SK-MEL-5 (cell line): ENCODE data around the gene TNRC6B. TPM values are rescaled to one million over a fixed set of nuclear protein-coding genes. Genes with fewer than 3 reads are reported as not detected.

Experiments
- DNase-seq: peaks from one replicate; pipeline ENCODE4 v3.0.0-alpha.2; 2016; ENCODE audit warnings: low read depth, low spot score
- in situ Hi-C: cut with HindIII; loops from 2 replicates; pipeline ENCODE4 v1.10.0; 2016; ENCODE audit warnings: low sequenced_read_pairs, high pct_unique_total_duplicates, low pct_unique_long_range_greater_than_20kb
- total RNA-seq: library from RNA; depleted of rRNA; stranded (reverse); fragments of >200 nt; shearing (Covaris generic); gene quantifications from 2 replicates; pipeline ENCODE4 v1.2.3, GENCODE V29; 2014

The TNRC6B gene
- total RNA-seq, 1 experiment from 2014 or later = 27.9 TPM

DNA sequence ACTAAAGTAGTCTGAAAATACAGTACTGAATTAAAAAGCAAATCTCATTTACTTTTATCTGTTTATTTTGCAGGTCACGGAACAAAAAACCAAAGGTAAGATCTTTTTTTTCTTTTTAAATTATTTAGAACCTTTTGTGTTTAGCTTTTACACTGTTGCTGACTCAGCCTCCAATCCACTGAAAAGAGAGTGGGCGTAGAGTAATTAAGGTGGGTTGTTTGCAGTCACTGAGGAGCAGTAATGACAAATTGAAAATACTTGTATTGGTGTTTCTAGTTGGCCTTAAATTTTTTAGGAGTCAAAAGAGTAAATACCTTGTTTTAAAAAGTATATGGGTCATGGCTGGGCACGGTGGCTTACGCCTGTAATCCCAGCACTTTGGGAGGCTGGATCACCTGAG is 73.4 kb downstream of the TNRC6B start:
- no peak for DNase-seq
- in situ Hi-C loops = no loop called here

- in situ Hi-C loops = no loop called here
- DNase-seq = no peak
Measured at GRCh38 chr22:40252146-40252545, 74.4 kb downstream of the TNRC6B start.

DNA sequence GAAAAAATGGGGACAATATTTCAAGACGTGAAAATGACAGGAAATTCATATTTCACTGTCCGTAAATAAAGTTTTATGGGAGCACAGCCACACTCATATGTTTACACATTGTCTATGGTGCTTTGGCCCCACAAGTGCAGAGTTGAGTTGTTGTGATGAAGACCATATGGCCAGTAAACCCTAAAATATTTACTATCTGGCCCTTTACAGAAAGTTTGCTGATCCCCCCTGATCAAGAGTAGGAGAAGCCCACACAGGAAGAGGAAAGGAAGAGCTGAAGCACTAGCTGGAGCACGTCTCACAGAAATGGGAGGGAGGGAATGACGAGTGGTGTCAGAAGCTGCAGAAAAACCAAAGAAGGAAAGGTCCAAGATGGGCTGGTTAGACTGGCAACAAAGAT is 78.8 kb downstream of the TNRC6B start:
- in situ Hi-C loops = no loop called here
- DNase-seq = no peak

- in situ Hi-C loops = no loop called here
- no peak for DNase-seq
Measured at GRCh38 chr22:40258017-40258416, 80.3 kb downstream of the TNRC6B start.

GRCh38 chr22:40258501-40258915 is 80.8 kb downstream of the TNRC6B start:
- in situ Hi-C loops = no loop called here
- DNase-seq = no peak

GRCh38 chr22:40261783-40262182 is 84.1 kb downstream of the TNRC6B start:
- no peak for DNase-seq
- in situ Hi-C loops = no loop called here

DNA sequence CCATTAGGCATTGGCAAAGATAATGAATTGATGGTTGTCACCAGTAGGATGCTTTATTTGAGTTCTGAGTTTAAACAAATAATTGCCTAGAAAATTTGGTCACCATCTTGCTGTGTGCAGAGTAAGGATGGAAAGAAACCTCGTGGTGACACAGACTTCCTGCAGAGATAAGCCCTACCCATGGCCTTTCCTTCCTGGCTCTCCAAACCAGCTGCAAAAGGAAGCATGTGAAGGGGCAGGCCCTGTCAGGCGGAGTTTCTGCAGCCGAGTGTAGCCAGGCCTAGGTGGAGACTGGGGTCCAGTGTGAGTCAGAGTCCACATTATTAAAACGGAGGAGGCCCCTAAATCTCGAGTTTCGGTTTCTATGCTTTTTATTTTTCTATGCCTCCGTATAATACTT is 85.5 kb downstream of the TNRC6B start:
- in situ Hi-C loops = no loop called here
- DNase-seq = no peak

DNA sequence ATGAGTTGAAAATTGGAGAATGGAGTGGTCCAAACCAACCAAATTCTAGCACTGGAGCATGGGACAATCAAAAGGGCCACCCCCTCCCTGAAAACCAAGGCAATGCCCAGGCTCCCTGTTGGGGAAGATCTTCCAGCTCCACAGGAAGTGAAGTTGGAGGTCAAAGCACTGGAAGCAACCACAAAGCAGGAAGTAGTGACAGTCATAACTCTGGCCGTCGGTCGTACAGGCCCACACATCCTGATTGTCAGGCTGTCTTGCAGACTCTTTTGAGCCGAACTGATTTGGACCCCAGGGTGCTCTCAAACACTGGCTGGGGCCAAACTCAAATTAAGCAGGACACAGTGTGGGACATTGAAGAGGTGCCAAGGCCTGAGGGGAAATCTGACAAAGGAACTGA is 88.1 kb downstream of the TNRC6B start:
- in situ Hi-C loops = no loop called here

GRCh38 chr22:40270031-40270430 is 92.3 kb downstream of the TNRC6B start:
- DNase-seq = no peak
- in situ Hi-C loops = no loop called here

More for the DNA sequence above, 88.1 kb downstream of the TNRC6B start:
- DNase-seq = no peak

GRCh38 chr22:40270748-40271373 is 93.1 kb downstream of the TNRC6B start:
- no peak for DNase-seq
- in situ Hi-C loops = no loop called here

GRCh38 chr22:40271440-40271839 is 93.7 kb downstream of the TNRC6B start:
- in situ Hi-C loops = no loop called here

DNA sequence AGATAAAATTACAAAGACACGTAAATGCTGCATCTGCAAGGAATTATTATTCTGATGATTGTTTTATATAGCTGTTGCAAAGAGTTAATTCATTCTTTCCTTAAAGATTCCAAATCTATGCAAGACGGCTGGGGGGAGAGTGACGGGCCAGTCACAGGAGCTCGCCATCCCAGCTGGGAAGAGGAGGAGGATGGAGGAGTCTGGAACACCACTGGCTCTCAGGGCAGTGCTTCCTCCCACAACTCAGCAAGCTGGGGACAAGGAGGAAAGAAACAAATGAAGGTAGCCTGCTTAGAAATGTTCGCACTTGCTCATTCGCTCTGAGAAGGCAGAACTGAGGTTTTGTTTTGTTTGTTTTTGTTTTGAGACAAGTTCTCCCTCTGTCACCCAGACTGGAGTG is 95.6 kb downstream of the TNRC6B start:
- DNase-seq = no peak
- in situ Hi-C loops = no loop called here

More at GRCh38 chr22:40271440-40271839, 93.7 kb downstream of the TNRC6B start:
- DNase-seq = no peak

DNA sequence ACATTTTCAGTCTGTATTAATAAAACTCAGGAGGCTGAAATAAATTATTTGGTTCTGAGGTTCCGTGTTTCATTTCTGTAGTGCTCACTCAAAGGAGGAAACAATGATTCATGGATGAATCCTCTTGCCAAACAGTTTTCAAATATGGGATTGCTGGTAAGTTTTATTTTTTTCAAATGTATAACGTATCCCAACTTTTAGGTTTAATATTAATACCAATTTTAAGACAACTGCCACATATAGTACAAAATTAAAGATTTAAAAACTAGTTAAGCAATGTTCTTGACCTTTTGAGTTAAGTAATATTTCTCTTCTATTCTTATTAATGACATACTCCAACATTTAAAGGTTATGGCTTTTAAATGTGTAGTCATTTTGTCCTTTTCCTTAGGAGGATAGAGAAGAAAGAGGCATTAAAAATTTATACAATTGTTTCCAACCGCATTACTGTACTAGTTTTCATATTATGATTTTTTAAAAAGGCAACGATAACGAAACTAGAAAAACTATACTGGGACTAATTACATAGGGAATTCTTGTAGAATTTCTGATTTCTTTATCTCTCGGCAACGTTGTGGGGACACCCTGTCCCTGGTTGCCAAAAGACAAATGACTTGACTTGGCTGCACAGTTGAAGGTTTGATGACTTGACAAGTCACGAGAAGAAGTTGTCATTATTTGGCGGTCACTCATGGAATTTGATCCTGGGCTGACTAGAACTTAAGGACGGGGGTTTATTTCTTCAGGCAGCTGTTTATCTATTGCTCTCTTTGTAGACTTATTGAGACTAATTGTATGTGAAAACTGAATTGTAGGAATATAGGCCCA is 99.5 kb downstream of the TNRC6B start:
- in situ Hi-C loops = no loop called here
- DNase-seq = no peak

GRCh38 chr22:40279017-40279416 is 101.3 kb downstream of the TNRC6B start:
- no peak for DNase-seq
- in situ Hi-C loops = no loop called here

GRCh38 chr22:40281717-40282116 is 104.0 kb downstream of the TNRC6B start:
- in situ Hi-C loops = no loop called here

DNA sequence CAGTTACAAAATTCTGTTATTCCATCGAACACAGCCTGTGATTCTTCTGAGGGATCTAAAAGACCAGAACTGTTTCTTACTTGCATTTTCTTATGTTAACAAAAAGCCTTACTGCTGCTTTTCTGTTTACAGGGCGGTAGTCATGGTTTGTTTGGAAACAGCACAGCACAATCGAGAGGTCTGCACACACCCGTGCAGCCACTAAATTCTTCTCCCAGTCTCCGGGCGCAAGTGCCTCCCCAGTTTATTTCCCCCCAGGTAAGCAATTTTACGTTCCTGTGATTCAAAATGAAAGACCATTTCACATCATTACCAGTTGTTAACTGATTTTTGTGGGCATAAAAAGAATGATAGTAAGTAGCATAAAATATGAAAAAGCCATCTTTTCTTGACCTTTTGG is 107.8 kb downstream of the TNRC6B start:
- DNase-seq = no peak
- in situ Hi-C loops = no loop called here

More at GRCh38 chr22:40281717-40282116, 104.0 kb downstream of the TNRC6B start:
- peak; percentile 33 for DNase-seq

DNA sequence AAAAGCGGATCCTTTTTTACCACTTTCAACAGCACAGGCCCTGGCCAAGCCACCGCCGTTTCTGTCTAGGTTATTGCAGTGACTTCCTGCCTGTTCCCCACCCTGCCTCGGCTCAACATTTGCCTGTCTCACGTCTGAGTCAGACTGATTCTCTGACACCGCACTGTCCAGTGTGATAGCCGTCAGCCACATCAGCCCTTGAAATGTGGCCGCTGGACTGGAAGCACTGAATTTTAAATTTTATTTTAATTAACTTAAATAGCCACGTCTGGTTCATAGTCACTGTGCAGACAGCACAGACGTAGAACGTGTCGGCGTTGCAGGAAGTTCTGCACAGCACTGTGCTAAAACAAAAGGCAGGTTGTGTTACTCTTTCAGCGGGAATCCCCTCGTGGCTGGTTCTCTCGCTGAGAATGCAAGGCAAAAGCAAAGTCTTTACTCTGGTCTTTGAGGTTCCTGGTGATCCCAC is 112.3 kb downstream of the TNRC6B start:
- no peak for DNase-seq
- in situ Hi-C loops = no loop called here

- in situ Hi-C loops = no loop called here
- DNase-seq = no peak
Measured at GRCh38 chr22:40290516-40290915, 112.8 kb downstream of the TNRC6B start.

- DNase-seq = no peak
- in situ Hi-C loops = no loop called here
Measured at GRCh38 chr22:40294696-40295095, 117.0 kb downstream of the TNRC6B start.
